ENCODE results near the gene C5orf63. TPM values are rescaled to one million over a fixed set of nuclear protein-coding genes. Genes with fewer than 3 reads are reported as not detected.

The C5orf63 gene
- polyA plus RNA-seq, 1 donor from 2014 or later, result not detected

- Histone ChIP-seq H3K9ac (ENCODE audit: low read length) (no peak overlapping the region), H3K4me3 (ENCODE audit: low read length) (no peak overlapping the region), H3K9me3 (ENCODE audit: low read length) (no peaks in the 10 kb centered on the region), H3K9me2 (ENCODE audit: insufficient read depth, low read length) (no peaks in the 10 kb centered on the region), H2AFZ (ENCODE audit: low read depth, low read length) (no peak overlapping the region), H3K27me3 (ENCODE audit: insufficient read depth, low read depth, low read length) (no peaks in the 10 kb centered on the region), H3F3A (ENCODE audit: insufficient read depth, low read length, poor library complexity, severe bottlenecking) (no peaks in the 10 kb centered on the region), H3K27ac (ENCODE audit: low read length) (no peak overlapping the region), H3K4me2 (ENCODE audit: low read length) (no peak overlapping the region), H3K79me2 (replicated peaks; ENCODE audit: insufficient read depth, low read length) (no peaks in the 10 kb centered on the region), H4K20me1 (ENCODE audit: insufficient read depth) (no peaks in the 10 kb centered on the region), H3K36me3 (ENCODE audit: insufficient read depth, low read length) (no peaks in the 10 kb centered on the region)
- TF ChIP-seq REST (IDR thresholded peaks at IDR 0.05; ENCODE audit: borderline replicate concordance), result no peak
- no peak for TF ChIP-seq CTCF (IDR thresholded peaks at IDR 0.05; ENCODE audit: poor library complexity, severe bottlenecking)
- no peak for TF ChIP-seq SMC3 (conservative IDR thresholded peaks at IDR 0.05; ENCODE audit: poor library complexity)
- TF ChIP-seq EP300 (conservative IDR thresholded peaks at IDR 0.05; ENCODE audit: poor library complexity, severe bottlenecking), result no peak
- no peak for TF ChIP-seq RAD21 (conservative IDR thresholded peaks at IDR 0.05)
- TF ChIP-seq TAF1 (IDR thresholded peaks at IDR 0.05; ENCODE audit: low read depth), result no peak
- TF ChIP-seq EZH2 (IDR thresholded peaks at IDR 0.05; ENCODE audit: borderline replicate concordance, insufficient read depth, low read length, poor library complexity, severe bottlenecking), result no peak
- no peak for TF ChIP-seq POLR2AphosphoS5 (IDR thresholded peaks at IDR 0.05)
- TF ChIP-seq MXI1 (conservative IDR thresholded peaks at IDR 0.05; ENCODE audit: poor library complexity, severe bottlenecking), result no peak
Measured at GRCh38 chr5:127038550-127038949, 34.8 kb downstream of the C5orf63 start.

- H3F3A ChIP-seq (ENCODE audit: insufficient read depth, low read length, poor library complexity, severe bottlenecking), result no peaks in the 10 kb centered on the region
- no peak for TF ChIP-seq REST (IDR thresholded peaks at IDR 0.05; ENCODE audit: borderline replicate concordance)
- TF ChIP-seq RAD21 (conservative IDR thresholded peaks at IDR 0.05), result no peak
- TF ChIP-seq POLR2AphosphoS5 (IDR thresholded peaks at IDR 0.05), result no peak
- no peak for TF ChIP-seq TAF1 (IDR thresholded peaks at IDR 0.05; ENCODE audit: low read depth)
- no peak for TF ChIP-seq EZH2 (IDR thresholded peaks at IDR 0.05; ENCODE audit: borderline replicate concordance, insufficient read depth, low read length, poor library complexity, severe bottlenecking)
- TF ChIP-seq SMC3 (conservative IDR thresholded peaks at IDR 0.05; ENCODE audit: poor library complexity), result no peak
- H3K9ac ChIP-seq (ENCODE audit: low read length), result no peak overlapping the region
- no peaks in the 10 kb centered on the region for H3K79me2 ChIP-seq (replicated peaks; ENCODE audit: insufficient read depth, low read length)
- H3K9me2 ChIP-seq (ENCODE audit: insufficient read depth, low read length), result no peaks in the 10 kb centered on the region
- no peaks in the 10 kb centered on the region for H3K9me3 ChIP-seq (ENCODE audit: low read length)
- no peaks in the 10 kb centered on the region for H4K20me1 ChIP-seq (ENCODE audit: insufficient read depth)
- H3K4me3 ChIP-seq (ENCODE audit: low read length), result no peak overlapping the region
- H3K27ac ChIP-seq (ENCODE audit: low read length), result no peak overlapping the region
- H3K36me3 ChIP-seq (ENCODE audit: insufficient read depth, low read length), result no peaks in the 10 kb centered on the region
- no peak overlapping the region for H3K4me2 ChIP-seq (ENCODE audit: low read length)
- H2AFZ ChIP-seq (ENCODE audit: low read depth, low read length), result no peak overlapping the region
- peaks cover 37% of the 10 kb centered on the region for H3K27me3 ChIP-seq (ENCODE audit: insufficient read depth, low read depth, low read length)
Measured at GRCh38 chr5:127031863-127032232, 41.5 kb downstream of the C5orf63 start.
